ENCODE results near the gene LGR4. TPM values are rescaled to one million over a fixed set of nuclear protein-coding genes. Genes with fewer than 3 reads are reported as not detected.

The LGR4 gene
- total RNA-seq, 1 donor from 2014 or later = 62.7 TPM

DNA sequence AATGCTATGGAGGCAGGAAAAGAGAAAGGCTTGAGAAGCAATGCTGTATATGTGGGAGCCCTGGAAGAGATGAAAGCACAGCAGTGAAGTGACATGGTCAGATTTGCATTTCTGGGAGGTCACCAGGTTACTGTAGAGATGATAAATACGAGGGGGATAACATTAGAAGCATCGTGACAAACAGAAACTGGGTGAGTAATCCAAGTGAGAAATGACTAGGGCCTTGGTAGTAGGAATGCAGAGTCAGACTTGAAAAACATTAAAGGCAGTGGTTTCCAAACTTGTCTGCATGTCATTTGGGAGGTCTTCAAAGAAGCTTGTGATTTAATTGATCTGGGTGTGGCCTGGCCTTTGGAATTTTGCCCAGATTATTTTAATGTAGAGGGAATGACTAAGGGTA lies 153.5 kb downstream of the LGR4 start:
- peak; percentile 73 for DNase-seq (ENCODE audit: low read depth)
- H3K4me3 ChIP-seq (ENCODE audit: low read depth, low read length) = no peak overlapping the region
- no peak for TF ChIP-seq CTCF (conservative IDR thresholded peaks at IDR 0.05; ENCODE audit: low read depth, low read length)

GRCh38 chr11:27317751-27318150 lies 154.8 kb downstream of the LGR4 start:
- no peak overlapping the region for H3K4me3 ChIP-seq (ENCODE audit: low read depth, low read length)
- no peak for DNase-seq (ENCODE audit: low read depth)
- no peak for TF ChIP-seq CTCF (conservative IDR thresholded peaks at IDR 0.05; ENCODE audit: low read depth, low read length)

Other genes starting within 250 kb of the LGR4 start
- gene CCDC34, start 109.6 kb downstream of the LGR4 start, total RNA-seq = 5.7 and 8.0 TPM in 2 replicates
- gene LIN7C, start 34.0 kb upstream of the LGR4 start, total RNA-seq = 23.5 and 35.0 TPM in 2 replicates
- gene BDNF, start 227.7 kb upstream of the LGR4 start, total RNA-seq = 5.8 and 9.5 TPM in 2 replicates

All from epithelial cell of proximal tubule (primary cell).